Endometrial microvascular endothelial cells (primary cell): ENCODE results near the gene PRKCQ. TPM values are rescaled to one million over a fixed set of nuclear protein-coding genes. Genes with fewer than 3 reads are reported as not detected.
"Not testable (repeated sequence)": the region's sequence is repeated elsewhere in the genome, so short reads cannot be mapped to it uniquely, and the experiment has no call there.

Experiments used
- in situ Hi-C: cut with HindIII; loops from 2 replicates; pipeline ENCODE4 v1.10.0; 2017; ENCODE audit warnings: low sequenced_read_pairs, low pct_unique_long_range_greater_than_20kb; ENCODE audit errors: inconsistent ontology term
- total RNA-seq: library from RNA; depleted of rRNA; stranded (reverse); fragments of >200 nt; gene quantifications from one replicate; pipeline ENCODE4 v1.2.3, GENCODE V29; 2015; ENCODE audit errors: inconsistent ontology term

The PRKCQ gene
- total RNA-seq, 1 donor from 2014 or later = 0.09 TPM

- in situ Hi-C loops = no loop called here
Observed at GRCh38 chr10:6598679-6599078, 18.6 kb upstream of the PRKCQ start.

- in situ Hi-C loops = no loop called here
Observed at GRCh38 chr10:6597478-6597877, 17.4 kb upstream of the PRKCQ start.

- in situ Hi-C loops = no loop called here
Observed at GRCh38 chr10:6595499-6595898, 15.4 kb upstream of the PRKCQ start.

GRCh38 chr10:6593241-6593671, 13.2 kb upstream of the PRKCQ start:
- in situ Hi-C loops = no loop called here

- in situ Hi-C loops = no loop called here
Observed at GRCh38 chr10:6592080-6592479, 12.0 kb upstream of the PRKCQ start.

GRCh38 chr10:6591668-6592067, 11.6 kb upstream of the PRKCQ start:
- in situ Hi-C loops = no loop called here

GRCh38 chr10:6590100-6590499, 10.0 kb upstream of the PRKCQ start:
- in situ Hi-C loops = no loop called here

- in situ Hi-C loops = no loop called here
Observed at GRCh38 chr10:6589287-6590094, 9.4 kb upstream of the PRKCQ start.

GRCh38 chr10:6588845-6589244, 8.8 kb upstream of the PRKCQ start:
- in situ Hi-C loops = no loop called here

GRCh38 chr10:6588082-6588481, 8.0 kb upstream of the PRKCQ start:
- in situ Hi-C loops = no loop called here

GRCh38 chr10:6586501-6586900, 6.4 kb upstream of the PRKCQ start:
- in situ Hi-C loops = no loop called here

- in situ Hi-C loops = no loop called here
Observed at GRCh38 chr10:6583447-6583846, 3.4 kb upstream of the PRKCQ start.

- in situ Hi-C loops = not testable (repeated sequence)
Observed at GRCh38 chr10:6582913-6583312, 2.8 kb upstream of the PRKCQ start.

- in situ Hi-C loops = no loop called here
Observed at GRCh38 chr10:6582298-6582697, 2.2 kb upstream of the PRKCQ start.

GRCh38 chr10:6581778-6582228, 1.7 kb upstream of the PRKCQ start:
- in situ Hi-C loops = no loop called here

- in situ Hi-C loops = not testable (repeated sequence)
Observed at GRCh38 chr10:6581223-6581622, 1.1 kb upstream of the PRKCQ start.

- in situ Hi-C loops = no loop called here
Observed at GRCh38 chr10:6580279-6581029, 378 bp upstream of the PRKCQ start.

- in situ Hi-C loops = no loop called here
Observed at GRCh38 chr10:6579183-6579903, 733 bp downstream of the PRKCQ start.

GRCh38 chr10:6578795-6579182, 1.3 kb downstream of the PRKCQ start:
- in situ Hi-C loops = no loop called here
